Measurements from ENCODE around the gene NUDT9. TPM values are rescaled to one million over a fixed set of nuclear protein-coding genes. Genes with fewer than 3 reads are reported as not detected.
"Not testable (repeated sequence)": the region's sequence is repeated elsewhere in the genome, so short reads cannot be mapped to it uniquely, and the experiment has no call there.

NUDT9 gene, protein sequence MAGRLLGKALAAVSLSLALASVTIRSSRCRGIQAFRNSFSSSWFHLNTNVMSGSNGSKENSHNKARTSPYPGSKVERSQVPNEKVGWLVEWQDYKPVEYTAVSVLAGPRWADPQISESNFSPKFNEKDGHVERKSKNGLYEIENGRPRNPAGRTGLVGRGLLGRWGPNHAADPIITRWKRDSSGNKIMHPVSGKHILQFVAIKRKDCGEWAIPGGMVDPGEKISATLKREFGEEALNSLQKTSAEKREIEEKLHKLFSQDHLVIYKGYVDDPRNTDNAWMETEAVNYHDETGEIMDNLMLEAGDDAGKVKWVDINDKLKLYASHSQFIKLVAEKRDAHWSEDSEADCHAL
- total RNA-seq: 23.0 and 26.3 TPM in 2 replicates

GRCh38 chr4:87422104-87423052 lies at the start of gene NUDT9:
Gene NUDT9 (plus strand): TSS chr4:87422573. CDS start chr4:87422906, 333 bp downstream.
- peak; percentile 82 for DNase-seq (ENCODE audit: low read depth)
- peak within 1 kb of the TSS; percentile 97 for H3K4me3 ChIP-seq (ENCODE audit: low read depth, low read length)
- TF ChIP-seq, protein P1, sequence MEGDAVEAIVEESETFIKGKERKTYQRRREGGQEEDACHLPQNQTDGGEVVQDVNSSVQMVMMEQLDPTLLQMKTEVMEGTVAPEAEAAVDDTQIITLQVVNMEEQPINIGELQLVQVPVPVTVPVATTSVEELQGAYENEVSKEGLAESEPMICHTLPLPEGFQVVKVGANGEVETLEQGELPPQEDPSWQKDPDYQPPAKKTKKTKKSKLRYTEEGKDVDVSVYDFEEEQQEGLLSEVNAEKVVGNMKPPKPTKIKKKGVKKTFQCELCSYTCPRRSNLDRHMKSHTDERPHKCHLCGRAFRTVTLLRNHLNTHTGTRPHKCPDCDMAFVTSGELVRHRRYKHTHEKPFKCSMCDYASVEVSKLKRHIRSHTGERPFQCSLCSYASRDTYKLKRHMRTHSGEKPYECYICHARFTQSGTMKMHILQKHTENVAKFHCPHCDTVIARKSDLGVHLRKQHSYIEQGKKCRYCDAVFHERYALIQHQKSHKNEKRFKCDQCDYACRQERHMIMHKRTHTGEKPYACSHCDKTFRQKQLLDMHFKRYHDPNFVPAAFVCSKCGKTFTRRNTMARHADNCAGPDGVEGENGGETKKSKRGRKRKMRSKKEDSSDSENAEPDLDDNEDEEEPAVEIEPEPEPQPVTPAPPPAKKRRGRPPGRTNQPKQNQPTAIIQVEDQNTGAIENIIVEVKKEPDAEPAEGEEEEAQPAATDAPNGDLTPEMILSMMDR (conservative IDR thresholded peaks at IDR 0.05; ENCODE audit: low read depth, low read length): no peak

DNA sequence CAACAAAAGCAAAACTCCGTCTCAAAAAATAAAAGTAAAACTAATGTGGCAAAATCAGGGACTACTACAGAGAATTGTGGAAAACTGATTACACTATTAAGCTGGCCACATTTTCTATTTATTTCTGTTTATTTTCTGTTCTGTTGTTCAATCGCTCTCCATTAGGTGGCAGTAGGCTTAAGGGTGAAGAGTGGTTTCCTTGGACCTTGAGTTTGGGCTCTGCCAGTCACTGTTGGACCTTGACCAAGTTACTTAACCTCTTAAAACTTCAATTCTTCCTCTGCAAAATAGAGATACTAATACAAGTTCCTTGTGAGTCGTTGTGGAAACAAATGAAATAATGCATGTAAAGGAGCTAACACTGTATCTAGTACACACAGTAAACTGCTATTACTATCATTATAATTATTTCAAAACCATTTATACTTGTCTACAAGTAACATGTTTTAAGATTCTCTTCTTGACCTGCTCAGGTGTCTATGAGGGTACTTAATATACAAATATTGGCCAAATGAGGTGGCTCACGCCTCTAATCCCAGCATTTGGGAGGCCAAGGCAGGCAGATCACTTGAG lies 46.6 kb upstream of the NUDT9 start:
- H3K4me3 ChIP-seq (ENCODE audit: low read depth, low read length): no peak overlapping the region
- DNase-seq (ENCODE audit: low read depth): peak; percentile 53
- TF ChIP-seq, protein P1 (conservative IDR thresholded peaks at IDR 0.05; ENCODE audit: low read depth, low read length): peak; percentile 74

GRCh38 chr4:87377816-87378215 lies 44.6 kb upstream of the NUDT9 start:
- H3K4me3 ChIP-seq (ENCODE audit: low read depth, low read length): no peak overlapping the region
- TF ChIP-seq, protein P1 (conservative IDR thresholded peaks at IDR 0.05; ENCODE audit: low read depth, low read length): no peak
- no peak for DNase-seq (ENCODE audit: low read depth)

DNA sequence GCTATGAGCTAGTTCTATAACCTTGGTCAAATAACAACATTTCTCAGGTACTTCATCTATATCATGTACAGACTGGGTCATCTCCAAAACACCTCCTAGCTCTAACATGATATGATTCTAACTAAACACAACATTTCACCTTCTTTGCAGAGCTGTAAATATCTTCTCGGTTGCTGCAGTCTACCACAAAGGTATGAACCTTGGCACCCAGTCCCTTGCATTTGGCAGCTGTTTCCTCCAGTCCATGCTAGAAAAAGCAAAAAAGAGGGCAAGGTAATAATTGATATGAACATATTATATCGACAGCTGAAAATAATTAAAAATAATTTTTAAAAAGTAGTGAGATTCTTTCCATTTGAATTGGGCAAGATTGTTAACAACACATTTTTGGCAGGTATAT lies 40.3 kb upstream of the NUDT9 start:
- no peak for DNase-seq (ENCODE audit: low read depth)

DNA sequence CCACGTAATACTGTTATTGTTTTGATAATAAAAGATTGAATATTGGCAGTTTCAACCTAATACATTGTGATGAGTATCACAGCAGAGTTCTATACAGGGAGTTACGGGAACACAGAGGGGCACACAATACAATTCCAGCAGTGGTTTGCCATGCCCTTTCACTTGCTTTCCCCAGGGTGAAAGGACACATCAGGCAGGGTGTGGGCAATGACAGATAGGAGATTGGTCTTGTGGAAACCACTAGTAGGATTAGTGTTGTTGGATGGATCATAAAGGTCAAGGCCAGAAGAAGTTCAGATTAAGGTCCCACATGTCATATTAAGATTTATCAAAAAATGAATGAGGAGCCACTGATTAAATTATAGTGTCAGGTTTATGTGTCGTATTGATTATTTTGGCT lies 39.4 kb upstream of the NUDT9 start:
- no peak for DNase-seq (ENCODE audit: low read depth)
- TF ChIP-seq, protein P1 (conservative IDR thresholded peaks at IDR 0.05; ENCODE audit: low read depth, low read length): no peak

More for the DNA sequence above, 40.3 kb upstream of the NUDT9 start:
- TF ChIP-seq, protein P1 (conservative IDR thresholded peaks at IDR 0.05; ENCODE audit: low read depth, low read length): no peak
- H3K4me3 ChIP-seq (ENCODE audit: low read depth, low read length): no peak overlapping the region

GRCh38 chr4:87384466-87385132 lies 37.8 kb upstream of the NUDT9 start:
- H3K4me3 ChIP-seq (ENCODE audit: low read depth, low read length); DNase-seq (ENCODE audit: low read depth): not testable (repeated sequence)

More for the DNA sequence above, 39.4 kb upstream of the NUDT9 start:
- H3K4me3 ChIP-seq (ENCODE audit: low read depth, low read length): no peak overlapping the region

All from epithelial cell of proximal tubule (primary cell).